Measurements from ENCODE around the gene TBX4. TPM values are rescaled to one million over a fixed set of nuclear protein-coding genes. Genes with fewer than 3 reads are reported as not detected.

Gene TBX4
- total and polyA plus RNA-seq, 2 experiments from 2014 or later, result not detected

DNA sequence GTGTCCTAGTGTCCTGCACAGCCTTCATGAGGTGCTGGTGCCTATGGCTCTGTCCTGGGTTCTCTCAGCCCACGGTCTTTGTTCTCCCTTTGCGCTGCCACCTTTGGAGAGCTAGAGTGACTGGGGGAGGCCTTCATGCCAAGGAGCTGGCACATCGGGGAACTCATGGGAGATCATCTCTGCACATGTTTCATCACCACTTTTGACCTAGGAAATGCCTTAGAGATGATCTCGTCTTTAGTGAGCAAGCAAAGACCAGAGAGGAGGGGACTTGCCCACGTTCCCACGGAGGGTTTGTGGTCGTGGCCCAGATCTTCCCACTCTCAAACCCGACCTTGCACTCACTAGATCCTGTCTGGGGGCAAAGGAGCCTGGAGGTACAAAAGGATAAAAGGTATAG lies 23.5 kb downstream of the TBX4 start:
- Histone ChIP-seq H3K4me2 (no peak overlapping the region), H3K4me3 (no peak overlapping the region), H3K27me3 (ENCODE audit: insufficient read depth) (no peaks in the 10 kb centered on the region), H3K27ac (ENCODE audit: low read depth) (no peak overlapping the region), H4K20me1 (replicated peaks; ENCODE audit: insufficient read depth) (no peaks in the 10 kb centered on the region), H3K36me3 (ENCODE audit: insufficient read depth) (no peaks in the 10 kb centered on the region), H2AFZ (no peak overlapping the region), H3K79me2 (replicated peaks; ENCODE audit: insufficient read depth) (no peaks in the 10 kb centered on the region), H3K9me2 (ENCODE audit: insufficient read depth) (no peaks in the 10 kb centered on the region), H3K4me1 (ENCODE audit: insufficient read depth) (0 out of 2 replicates have a peak, but pooled peaks cover 4% of the 10 kb centered on the region), H3F3A (replicated peaks; ENCODE audit: low read depth) (no peaks in the 10 kb centered on the region)
- no peak overlapping the region for H3K27ac Mint-ChIP-seq
- no peaks in the 10 kb centered on the region for H3K36me3 Mint-ChIP-seq (ENCODE audit: low read depth)
- TF ChIP-seq EZH2 (IDR thresholded peaks at IDR 0.05; ENCODE audit: low read depth, unreplicated experiment) (no peak), EZH2phosphoT487 (IDR thresholded peaks at IDR 0.05; ENCODE audit: unreplicated experiment) (no peak), POLR2AphosphoS5 (IDR thresholded peaks at IDR 0.05; ENCODE audit: low read depth) (no peak), ZNF114 (CRISPR knock-in tag; IDR thresholded peaks at IDR 0.05) (no peak), NANOG (IDR thresholded peaks at IDR 0.05; ENCODE audit: borderline replicate concordance) (no peak), STAT1 (IDR thresholded peaks at IDR 0.05; ENCODE audit: unreplicated experiment) (no peak), ZNF331 (CRISPR knock-in tag; IDR thresholded peaks at IDR 0.05; ENCODE audit: low read depth) (no peak), JUNB (IDR thresholded peaks at IDR 0.05; ENCODE audit: unreplicated experiment) (no peak), CREB1 (CRISPR knock-in tag; IDR thresholded peaks at IDR 0.05; ENCODE audit: low read depth) (no peak)
- TF ChIP-seq, protein P1, sequence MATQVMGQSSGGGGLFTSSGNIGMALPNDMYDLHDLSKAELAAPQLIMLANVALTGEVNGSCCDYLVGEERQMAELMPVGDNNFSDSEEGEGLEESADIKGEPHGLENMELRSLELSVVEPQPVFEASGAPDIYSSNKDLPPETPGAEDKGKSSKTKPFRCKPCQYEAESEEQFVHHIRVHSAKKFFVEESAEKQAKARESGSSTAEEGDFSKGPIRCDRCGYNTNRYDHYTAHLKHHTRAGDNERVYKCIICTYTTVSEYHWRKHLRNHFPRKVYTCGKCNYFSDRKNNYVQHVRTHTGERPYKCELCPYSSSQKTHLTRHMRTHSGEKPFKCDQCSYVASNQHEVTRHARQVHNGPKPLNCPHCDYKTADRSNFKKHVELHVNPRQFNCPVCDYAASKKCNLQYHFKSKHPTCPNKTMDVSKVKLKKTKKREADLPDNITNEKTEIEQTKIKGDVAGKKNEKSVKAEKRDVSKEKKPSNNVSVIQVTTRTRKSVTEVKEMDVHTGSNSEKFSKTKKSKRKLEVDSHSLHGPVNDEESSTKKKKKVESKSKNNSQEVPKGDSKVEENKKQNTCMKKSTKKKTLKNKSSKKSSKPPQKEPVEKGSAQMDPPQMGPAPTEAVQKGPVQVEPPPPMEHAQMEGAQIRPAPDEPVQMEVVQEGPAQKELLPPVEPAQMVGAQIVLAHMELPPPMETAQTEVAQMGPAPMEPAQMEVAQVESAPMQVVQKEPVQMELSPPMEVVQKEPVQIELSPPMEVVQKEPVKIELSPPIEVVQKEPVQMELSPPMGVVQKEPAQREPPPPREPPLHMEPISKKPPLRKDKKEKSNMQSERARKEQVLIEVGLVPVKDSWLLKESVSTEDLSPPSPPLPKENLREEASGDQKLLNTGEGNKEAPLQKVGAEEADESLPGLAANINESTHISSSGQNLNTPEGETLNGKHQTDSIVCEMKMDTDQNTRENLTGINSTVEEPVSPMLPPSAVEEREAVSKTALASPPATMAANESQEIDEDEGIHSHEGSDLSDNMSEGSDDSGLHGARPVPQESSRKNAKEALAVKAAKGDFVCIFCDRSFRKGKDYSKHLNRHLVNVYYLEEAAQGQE (IDR thresholded peaks at IDR 0.05; ENCODE audit: unreplicated experiment), result no peak
- TF ChIP-seq, protein P2, sequence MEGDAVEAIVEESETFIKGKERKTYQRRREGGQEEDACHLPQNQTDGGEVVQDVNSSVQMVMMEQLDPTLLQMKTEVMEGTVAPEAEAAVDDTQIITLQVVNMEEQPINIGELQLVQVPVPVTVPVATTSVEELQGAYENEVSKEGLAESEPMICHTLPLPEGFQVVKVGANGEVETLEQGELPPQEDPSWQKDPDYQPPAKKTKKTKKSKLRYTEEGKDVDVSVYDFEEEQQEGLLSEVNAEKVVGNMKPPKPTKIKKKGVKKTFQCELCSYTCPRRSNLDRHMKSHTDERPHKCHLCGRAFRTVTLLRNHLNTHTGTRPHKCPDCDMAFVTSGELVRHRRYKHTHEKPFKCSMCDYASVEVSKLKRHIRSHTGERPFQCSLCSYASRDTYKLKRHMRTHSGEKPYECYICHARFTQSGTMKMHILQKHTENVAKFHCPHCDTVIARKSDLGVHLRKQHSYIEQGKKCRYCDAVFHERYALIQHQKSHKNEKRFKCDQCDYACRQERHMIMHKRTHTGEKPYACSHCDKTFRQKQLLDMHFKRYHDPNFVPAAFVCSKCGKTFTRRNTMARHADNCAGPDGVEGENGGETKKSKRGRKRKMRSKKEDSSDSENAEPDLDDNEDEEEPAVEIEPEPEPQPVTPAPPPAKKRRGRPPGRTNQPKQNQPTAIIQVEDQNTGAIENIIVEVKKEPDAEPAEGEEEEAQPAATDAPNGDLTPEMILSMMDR (conservative IDR thresholded peaks at IDR 0.05; ENCODE audit: low read depth in 2 of 2), result no peak
- TF ChIP-seq, protein P3, sequence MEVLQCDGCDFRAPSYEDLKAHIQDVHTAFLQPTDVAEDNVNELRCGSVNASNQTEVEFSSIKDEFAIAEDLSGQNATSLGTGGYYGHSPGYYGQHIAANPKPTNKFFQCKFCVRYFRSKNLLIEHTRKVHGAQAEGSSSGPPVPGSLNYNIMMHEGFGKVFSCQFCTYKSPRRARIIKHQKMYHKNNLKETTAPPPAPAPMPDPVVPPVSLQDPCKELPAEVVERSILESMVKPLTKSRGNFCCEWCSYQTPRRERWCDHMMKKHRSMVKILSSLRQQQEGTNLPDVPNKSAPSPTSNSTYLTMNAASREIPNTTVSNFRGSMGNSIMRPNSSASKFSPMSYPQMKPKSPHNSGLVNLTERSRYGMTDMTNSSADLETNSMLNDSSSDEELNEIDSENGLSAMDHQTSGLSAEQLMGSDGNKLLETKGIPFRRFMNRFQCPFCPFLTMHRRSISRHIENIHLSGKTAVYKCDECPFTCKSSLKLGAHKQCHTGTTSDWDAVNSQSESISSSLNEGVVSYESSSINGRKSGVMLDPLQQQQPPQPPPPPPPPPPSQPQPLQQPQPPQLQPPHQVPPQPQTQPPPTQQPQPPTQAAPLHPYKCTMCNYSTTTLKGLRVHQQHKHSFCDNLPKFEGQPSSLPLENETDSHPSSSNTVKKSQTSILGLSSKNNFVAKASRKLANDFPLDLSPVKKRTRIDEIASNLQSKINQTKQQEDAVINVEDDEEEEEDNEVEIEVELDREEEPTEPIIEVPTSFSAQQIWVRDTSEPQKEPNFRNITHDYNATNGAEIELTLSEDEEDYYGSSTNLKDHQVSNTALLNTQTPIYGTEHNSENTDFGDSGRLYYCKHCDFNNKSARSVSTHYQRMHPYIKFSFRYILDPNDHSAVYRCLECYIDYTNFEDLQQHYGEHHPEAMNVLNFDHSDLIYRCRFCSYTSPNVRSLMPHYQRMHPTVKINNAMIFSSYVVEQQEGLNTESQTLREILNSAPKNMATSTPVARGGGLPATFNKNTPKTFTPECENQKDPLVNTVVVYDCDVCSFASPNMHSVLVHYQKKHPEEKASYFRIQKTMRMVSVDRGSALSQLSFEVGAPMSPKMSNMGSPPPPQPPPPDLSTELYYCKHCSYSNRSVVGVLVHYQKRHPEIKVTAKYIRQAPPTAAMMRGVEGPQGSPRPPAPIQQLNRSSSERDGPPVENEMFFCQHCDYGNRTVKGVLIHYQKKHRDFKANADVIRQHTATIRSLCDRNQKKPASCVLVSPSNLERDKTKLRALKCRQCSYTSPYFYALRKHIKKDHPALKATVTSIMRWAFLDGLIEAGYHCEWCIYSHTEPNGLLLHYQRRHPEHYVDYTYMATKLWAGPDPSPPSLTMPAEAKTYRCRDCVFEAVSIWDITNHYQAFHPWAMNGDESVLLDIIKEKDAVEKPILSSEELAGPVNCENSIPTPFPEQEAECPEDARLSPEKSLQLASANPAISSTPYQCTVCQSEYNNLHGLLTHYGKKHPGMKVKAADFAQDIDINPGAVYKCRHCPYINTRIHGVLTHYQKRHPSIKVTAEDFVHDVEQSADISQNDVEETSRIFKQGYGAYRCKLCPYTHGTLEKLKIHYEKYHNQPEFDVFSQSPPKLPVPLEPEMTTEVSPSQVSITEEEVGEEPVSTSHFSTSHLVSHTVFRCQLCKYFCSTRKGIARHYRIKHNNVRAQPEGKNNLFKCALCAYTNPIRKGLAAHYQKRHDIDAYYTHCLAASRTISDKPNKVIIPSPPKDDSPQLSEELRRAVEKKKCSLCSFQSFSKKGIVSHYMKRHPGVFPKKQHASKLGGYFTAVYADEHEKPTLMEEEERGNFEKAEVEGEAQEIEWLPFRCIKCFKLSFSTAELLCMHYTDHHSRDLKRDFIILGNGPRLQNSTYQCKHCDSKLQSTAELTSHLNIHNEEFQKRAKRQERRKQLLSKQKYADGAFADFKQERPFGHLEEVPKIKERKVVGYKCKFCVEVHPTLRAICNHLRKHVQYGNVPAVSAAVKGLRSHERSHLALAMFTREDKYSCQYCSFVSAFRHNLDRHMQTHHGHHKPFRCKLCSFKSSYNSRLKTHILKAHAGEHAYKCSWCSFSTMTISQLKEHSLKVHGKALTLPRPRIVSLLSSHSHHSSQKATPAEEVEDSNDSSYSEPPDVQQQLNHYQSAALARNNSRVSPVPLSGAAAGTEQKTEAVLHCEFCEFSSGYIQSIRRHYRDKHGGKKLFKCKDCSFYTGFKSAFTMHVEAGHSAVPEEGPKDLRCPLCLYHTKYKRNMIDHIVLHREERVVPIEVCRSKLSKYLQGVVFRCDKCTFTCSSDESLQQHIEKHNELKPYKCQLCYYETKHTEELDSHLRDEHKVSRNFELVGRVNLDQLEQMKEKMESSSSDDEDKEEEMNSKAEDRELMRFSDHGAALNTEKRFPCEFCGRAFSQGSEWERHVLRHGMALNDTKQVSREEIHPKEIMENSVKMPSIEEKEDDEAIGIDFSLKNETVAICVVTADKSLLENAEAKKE (CRISPR knock-in tag; IDR thresholded peaks at IDR 0.05), result no peak
- TF ChIP-seq, protein P4, sequence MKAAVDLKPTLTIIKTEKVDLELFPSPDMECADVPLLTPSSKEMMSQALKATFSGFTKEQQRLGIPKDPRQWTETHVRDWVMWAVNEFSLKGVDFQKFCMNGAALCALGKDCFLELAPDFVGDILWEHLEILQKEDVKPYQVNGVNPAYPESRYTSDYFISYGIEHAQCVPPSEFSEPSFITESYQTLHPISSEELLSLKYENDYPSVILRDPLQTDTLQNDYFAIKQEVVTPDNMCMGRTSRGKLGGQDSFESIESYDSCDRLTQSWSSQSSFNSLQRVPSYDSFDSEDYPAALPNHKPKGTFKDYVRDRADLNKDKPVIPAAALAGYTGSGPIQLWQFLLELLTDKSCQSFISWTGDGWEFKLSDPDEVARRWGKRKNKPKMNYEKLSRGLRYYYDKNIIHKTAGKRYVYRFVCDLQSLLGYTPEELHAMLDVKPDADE (IDR thresholded peaks at IDR 0.05), result no peak
- no peak for DNase-seq (ENCODE audit: low spot score)
- no peak overlapping the region for H3K4me3 Mint-ChIP-seq
- H3K4me1 Mint-ChIP-seq, result no peaks in the 10 kb centered on the region
- no peak for ATAC-seq
- H3K9me3 Mint-ChIP-seq, result no peaks in the 10 kb centered on the region; the same call in 2 of the 3 replicates
- peaks cover 8% of the 10 kb centered on the region for H3K27me3 Mint-ChIP-seq (ENCODE audit: insufficient read depth, low read depth, poor library complexity)

Measured in GM23338 (cell line).